SU-DHL-6 (cell line): ENCODE measurements around the gene ZFYVE21.

Experiments
- H2AFZ ChIP-seq: fragments of 200-600 bp; sonication (generic); 2 replicates; pipeline ENCODE4 v1.6.1; 2014; ENCODE audit warnings: low read depth, mild to moderate bottlenecking, moderate library complexity, mixed read lengths, antibody characterized with exemption, low read length; ENCODE audit not compliant: severe bottlenecking
- H3F3A ChIP-seq: fragments of 200-600 bp; shearing (Covaris generic); 2 replicates; pipeline ENCODE4 v1.6.0; 2016; ENCODE audit warnings: antibody characterized with exemption, mild to moderate bottlenecking; ENCODE audit not compliant: insufficient read depth
- H3K27ac ChIP-seq: fragments of 200-600 bp; sonication (generic); 2 replicates; pipeline ENCODE4 v1.5.1; 2016; ENCODE audit warnings: low read depth, mild to moderate bottlenecking, low read length, moderate library complexity, mixed read lengths
- H3K27me3 ChIP-seq: fragments of 200-600 bp; sonication (generic), shearing (Covaris generic); 2 replicates; pipeline ENCODE4 v1.6.0; 2014; ENCODE audit warnings: mild to moderate bottlenecking, low read length
- H3K36me3 ChIP-seq: fragments of 200-600 bp; sonication (generic); 2 replicates; pipeline ENCODE4 v1.6.1; 2014; ENCODE audit warnings: mild to moderate bottlenecking, low read length, mixed read lengths
- H3K4me2 ChIP-seq: fragments of 300-600, 200-600 bp; shearing (Covaris generic), sonication (generic); 2 replicates; pipeline ENCODE4 v1.6.0; 2014; ENCODE audit warnings: low read length, low read depth, mild to moderate bottlenecking; ENCODE audit not compliant: poor library complexity, severe bottlenecking
- H3K4me3 ChIP-seq: fragments of 200-600 bp; sonication (generic); 2 replicates; pipeline ENCODE4 v1.5.1; 2014; ENCODE audit warnings: antibody characterized with exemption, low read length, mild to moderate bottlenecking, mixed read lengths; ENCODE audit not compliant: insufficient read depth, poor library complexity, severe bottlenecking
- H3K79me2 ChIP-seq: fragments of 200-600 bp; sonication (generic); 2 replicates; pipeline ENCODE4 v1.6.1; 2014; ENCODE audit warnings: mild to moderate bottlenecking, low read length, moderate library complexity; ENCODE audit not compliant: insufficient read depth
- H3K9ac ChIP-seq: fragments of 200-600 bp; sonication (generic); 2 replicates; pipeline ENCODE4 v1.7.0; 2014; ENCODE audit warnings: mild to moderate bottlenecking, low read length
- H3K9me2 ChIP-seq: fragments of 200-600 bp; sonication (generic); replicated peaks from 2 replicates; pipeline ENCODE4 v1.6.1; 2014; ENCODE audit warnings: low read length; ENCODE audit not compliant: insufficient read depth
- H3K9me3 ChIP-seq: fragments of 200-600 bp; sonication (generic); 2 replicates; pipeline ENCODE4 v1.6.1; 2014; ENCODE audit warnings: low read length, mixed read lengths; ENCODE audit not compliant: insufficient read depth
- H4K20me1 ChIP-seq: fragments of 200-600 bp; sonication (generic); 2 replicates; pipeline ENCODE4 v1.6.1; 2014; ENCODE audit warnings: low read depth, mild to moderate bottlenecking, antibody characterized with exemption, low read length, moderate library complexity, mixed read lengths
- CTCF ChIP-seq: fragments of 200-600 bp; sonication (generic); IDR thresholded peaks from one replicate; pipeline ENCODE4 v1.5.1; 2017; ENCODE audit warnings: antibody characterized with exemption, mild to moderate bottlenecking, low read length, moderate library complexity; ENCODE audit not compliant: insufficient read depth, poor library complexity, severe bottlenecking
- EZH2phosphoT487 ChIP-seq: fragments of 200-600 bp; sonication (generic), shearing (Covaris generic); conservative IDR thresholded peaks from 2 replicates; pipeline ENCODE4 v1.6.1; 2018; ENCODE audit warnings: mild to moderate bottlenecking, antibody characterized with exemption, low read length, moderate library complexity, mixed read lengths

Gene ZFYVE21

GRCh38 chr14:103692159-103692558 is 23.5 kb upstream of the ZFYVE21 start:
- TF ChIP-seq EZH2phosphoT487 (no peak), CTCF (no peak)
- Histone ChIP-seq H3K27me3 (no peaks in the 10 kb centered on the region), H3K9me2 (no peaks in the 10 kb centered on the region), H3K4me2 (peak overlapping the region; percentile 71), H3K9ac (peak overlapping the region; percentile 52), H4K20me1 (no peaks in the 10 kb centered on the region), H3K27ac (peak overlapping the region; percentile 93), H2AFZ (no peak overlapping the region), H3K9me3 (no peaks in the 10 kb centered on the region), H3K4me3 (peak overlapping the region; percentile 25), H3F3A (peaks cover 59% of the 10 kb centered on the region), H3K36me3 (peaks cover 5% of the 10 kb centered on the region; the same call in 1 of the 2 replicates), H3K79me2 (no peaks in the 10 kb centered on the region)

- Histone ChIP-seq H2AFZ (no peak overlapping the region), H3K79me2 (no peaks in the 10 kb centered on the region), H3K9ac (peak overlapping the region; percentile 52), H3F3A (peaks cover 59% of the 10 kb centered on the region), H4K20me1 (no peaks in the 10 kb centered on the region), H3K4me3 (peak overlapping the region; percentile 25), H3K4me2 (peak overlapping the region; percentile 71), H3K27me3 (no peaks in the 10 kb centered on the region), H3K36me3 (peaks cover under 1% of the 10 kb centered on the region; the same call in 1 of the 2 replicates), H3K9me2 (no peaks in the 10 kb centered on the region), H3K9me3 (no peaks in the 10 kb centered on the region), H3K27ac (peak overlapping the region; percentile 93)
- no peak for TF ChIP-seq EZH2phosphoT487
Measured at GRCh38 chr14:103692871-103693270, 22.7 kb upstream of the ZFYVE21 start.

- peaks cover 63% of the 10 kb centered on the region for H3F3A ChIP-seq
- no peaks in the 10 kb centered on the region for H3K9me2 ChIP-seq
- H3K36me3 ChIP-seq, result no peaks in the 10 kb centered on the region
- H2AFZ ChIP-seq, result no peak overlapping the region
- peak overlapping the region; percentile 93 for H3K27ac ChIP-seq
- H3K27me3 ChIP-seq, result no peaks in the 10 kb centered on the region
- no peaks in the 10 kb centered on the region for H3K79me2 ChIP-seq
- TF ChIP-seq EZH2phosphoT487, result no peak
- TF ChIP-seq CTCF, result no peak
- H3K9ac ChIP-seq, result no peak overlapping the region
- H4K20me1 ChIP-seq, result no peaks in the 10 kb centered on the region
- H3K4me2 ChIP-seq, result peak overlapping the region; percentile 71
- H3K9me3 ChIP-seq, result no peaks in the 10 kb centered on the region
- H3K4me3 ChIP-seq, result no peak overlapping the region
Measured at GRCh38 chr14:103693515-103693914, 22.1 kb upstream of the ZFYVE21 start.

GRCh38 chr14:103694572-103695026 is 21.0 kb upstream of the ZFYVE21 start:
- Histone ChIP-seq H3K9ac (no peak overlapping the region), H3K4me3 (no peak overlapping the region), H3K9me2 (no peaks in the 10 kb centered on the region), H3K9me3 (no peaks in the 10 kb centered on the region), H3K27me3 (no peaks in the 10 kb centered on the region), H3K79me2 (no peaks in the 10 kb centered on the region), H4K20me1 (no peaks in the 10 kb centered on the region), H3F3A (peaks cover 69% of the 10 kb centered on the region), H3K36me3 (no peaks in the 10 kb centered on the region), H3K4me2 (peak overlapping the region; percentile 55), H3K27ac (peak overlapping the region; percentile 95), H2AFZ (no peak overlapping the region)
- TF ChIP-seq EZH2phosphoT487, result no peak
- TF ChIP-seq CTCF, result no peak
